Measurements from ENCODE around the gene GOLT1A. TPM values are rescaled to one million over a fixed set of nuclear protein-coding genes. Genes with fewer than 3 reads are reported as not detected.
"Not testable (repeated sequence)": the region's sequence is repeated elsewhere in the genome, so short reads cannot be mapped to it uniquely, and the experiment has no call there.

Gene GOLT1A
- total and polyA plus RNA-seq, 5 experiments from 2014 or later, result 0.32 to 0.88 (median 0.79) TPM; not detected in 2

GRCh38 chr1:204241050-204241449, 27.3 kb upstream of the GOLT1A start:
- DNase-seq (no peak), ATAC-seq (no peak)
- peaks cover 0 to 2% (median 0%) of the 10 kb centered on the region in 4 donors for H3K4me1 Mint-ChIP-seq
- POLR2A ChIA-PET, result no interaction called here
- no peak overlapping the region for H3K4me3 Mint-ChIP-seq
- H3K36me3 Mint-ChIP-seq, result peaks cover 0 to 3% (median 0%) of the 10 kb centered on the region in 3 donors
- no peak overlapping the region for H3K27ac Mint-ChIP-seq
- peaks cover 0 to under 1% (median 0%) of the 10 kb centered on the region in 9 donors for H3K9me3 Mint-ChIP-seq
- peaks cover 0 to 6% (median 0%) of the 10 kb centered on the region in 5 donors for H3K27me3 Mint-ChIP-seq

- Mint-ChIP-seq H3K4me3 (no peak overlapping the region), H3K27ac (no peak overlapping the region), H3K4me1 (peaks cover 0 to 2% (median 0%) of the 10 kb centered on the region in 4 donors), H3K9me3 (peaks cover 0 to 4% (median 0%) of the 10 kb centered on the region in 9 donors), H3K27me3 (peaks cover 0 to 12% (median 0%) of the 10 kb centered on the region in 5 donors), H3K36me3 (peaks cover 0 to 5% (median 0%) of the 10 kb centered on the region in 3 donors)
- no peak for ATAC-seq
- POLR2A ChIA-PET, result no interaction called here
- no peak for DNase-seq
Measured at GRCh38 chr1:204240233-204240632, 26.4 kb upstream of the GOLT1A start.

GRCh38 chr1:204239401-204239800, 25.6 kb upstream of the GOLT1A start:
- ATAC-seq, H3K4me3 Mint-ChIP-seq, H3K27ac Mint-ChIP-seq, DNase-seq, POLR2A ChIA-PET, H3K4me1 Mint-ChIP-seq, H3K9me3 Mint-ChIP-seq, H3K36me3 Mint-ChIP-seq: not testable (repeated sequence)
- peaks cover 0 to 12% (median 0%) of the 10 kb centered on the region in 5 donors for H3K27me3 Mint-ChIP-seq

GRCh38 chr1:204238520-204238919, 24.7 kb upstream of the GOLT1A start:
- DNase-seq, H3K27ac Mint-ChIP-seq, H3K4me3 Mint-ChIP-seq, POLR2A ChIA-PET, H3K9me3 Mint-ChIP-seq, H3K36me3 Mint-ChIP-seq, H3K4me1 Mint-ChIP-seq, ATAC-seq: not testable (repeated sequence)
- H3K27me3 Mint-ChIP-seq, result peaks cover 0 to 12% (median 0%) of the 10 kb centered on the region in 5 donors

- H3K4me3 Mint-ChIP-seq, ATAC-seq, DNase-seq, POLR2A ChIA-PET, H3K36me3 Mint-ChIP-seq, H3K9me3 Mint-ChIP-seq, H3K4me1 Mint-ChIP-seq, H3K27ac Mint-ChIP-seq: not testable (repeated sequence)
- H3K27me3 Mint-ChIP-seq, result peaks cover 0 to 12% (median 0%) of the 10 kb centered on the region in 5 donors
Measured at GRCh38 chr1:204237515-204237914, 23.7 kb upstream of the GOLT1A start.

- Mint-ChIP-seq H3K9me3 (peaks cover 0 to 4% (median 0%) of the 10 kb centered on the region in 9 donors), H3K27me3 (peaks cover 0 to 12% (median 3%) of the 10 kb centered on the region in 5 donors), H3K27ac (no peak overlapping the region), H3K36me3 (peaks cover 0 to 5% (median 3%) of the 10 kb centered on the region in 3 donors), H3K4me1 (no peaks in the 10 kb centered on the region), H3K4me3 (no peak overlapping the region)
- ATAC-seq (no peak), DNase-seq (no peak)
- POLR2A ChIA-PET, result interaction anchor here (0.8 kb wide), 1 partner anchor 55 kb away, joined by 3 read pairs; no protein-coding TSS in a partner anchor
Measured at GRCh38 chr1:204232526-204232925, 18.7 kb upstream of the GOLT1A start.

- Mint-ChIP-seq H3K9me3 (peaks cover 0 to 3% (median 0%) of the 10 kb centered on the region in 9 donors), H3K4me3 (no peak overlapping the region), H3K36me3 (peaks cover 0 to 3% (median 0%) of the 10 kb centered on the region in 3 donors), H3K27ac (no peak overlapping the region), H3K27me3 (peaks cover 0 to 3% (median 0%) of the 10 kb centered on the region in 5 donors), H3K4me1 (no peaks in the 10 kb centered on the region)
- POLR2A ChIA-PET, result no interaction called here
- DNase-seq (no peak), ATAC-seq (no peak)
Measured at GRCh38 chr1:204230211-204230610, 16.4 kb upstream of the GOLT1A start.

GRCh38 chr1:204228896-204229295, 15.1 kb upstream of the GOLT1A start:
- ATAC-seq (no peak), DNase-seq (no peak)
- Mint-ChIP-seq H3K27me3 (peaks cover 0 to 3% (median 0%) of the 10 kb centered on the region in 5 donors), H3K36me3 (peaks cover 0 to 3% (median 0%) of the 10 kb centered on the region in 3 donors), H3K4me3 (no peak overlapping the region), H3K4me1 (no peaks in the 10 kb centered on the region), H3K9me3 (peaks cover 0 to 3% (median 0%) of the 10 kb centered on the region in 9 donors), H3K27ac (peak overlapping the region in 1 of 10 donors; percentile 76)
- POLR2A ChIA-PET, result no interaction called here

- POLR2A ChIA-PET, result no interaction called here
- no peak for ATAC-seq
- Mint-ChIP-seq H3K36me3 (peaks cover 0 to 3% (median 0%) of the 10 kb centered on the region in 3 donors), H3K27me3 (peaks cover 0 to 3% (median 0%) of the 10 kb centered on the region in 5 donors), H3K9me3 (peaks cover 0 to 3% (median 0%) of the 10 kb centered on the region in 9 donors), H3K27ac (no peak overlapping the region), H3K4me3 (no peak overlapping the region), H3K4me1 (no peaks in the 10 kb centered on the region)
- no peak for DNase-seq
Measured at GRCh38 chr1:204227996-204228785, 14.4 kb upstream of the GOLT1A start.

GRCh38 chr1:204227351-204227750, 13.6 kb upstream of the GOLT1A start:
- peaks cover 0 to 3% (median 0%) of the 10 kb centered on the region in 3 donors for H3K36me3 Mint-ChIP-seq

GRCh38 chr1:204225841-204226735, 12.3 kb upstream of the GOLT1A start:
- ATAC-seq (no peak), DNase-seq (no peak)
- H3K9me3 Mint-ChIP-seq, result no peaks in the 10 kb centered on the region
- POLR2A ChIA-PET, result no interaction called here
- no peak overlapping the region for H3K4me3 Mint-ChIP-seq
- H3K27ac Mint-ChIP-seq, result no peak overlapping the region
- H3K27me3 Mint-ChIP-seq, result peaks cover 0 to 3% (median 0%) of the 10 kb centered on the region in 5 donors
- no peaks in the 10 kb centered on the region for H3K4me1 Mint-ChIP-seq
- no peaks in the 10 kb centered on the region for H3K36me3 Mint-ChIP-seq

More at GRCh38 chr1:204227351-204227750, 13.6 kb upstream of the GOLT1A start:
- Mint-ChIP-seq H3K4me3 (no peak overlapping the region), H3K9me3 (peaks cover 0 to 3% (median 0%) of the 10 kb centered on the region in 9 donors), H3K27ac (peak overlapping the region in 1 of 10 donors; percentile 23), H3K27me3 (peaks cover 0 to 3% (median 0%) of the 10 kb centered on the region in 5 donors), H3K4me1 (no peaks in the 10 kb centered on the region)
- DNase-seq, result no peak
- POLR2A ChIA-PET, result no interaction called here
- no peak for ATAC-seq

- no peaks in the 10 kb centered on the region for H3K27me3 Mint-ChIP-seq
- no peaks in the 10 kb centered on the region for H3K4me1 Mint-ChIP-seq
- POLR2A ChIA-PET, result no interaction called here
- no peak overlapping the region for H3K4me3 Mint-ChIP-seq
- DNase-seq (no peak), ATAC-seq (no peak)
- H3K9me3 Mint-ChIP-seq, result no peaks in the 10 kb centered on the region
- no peak overlapping the region for H3K27ac Mint-ChIP-seq
- H3K36me3 Mint-ChIP-seq, result no peaks in the 10 kb centered on the region
Measured at GRCh38 chr1:204224655-204225054, 10.9 kb upstream of the GOLT1A start.
